Pancreas (tissue), 10 donors: ENCODE results near the gene SACM1L. TPM values are rescaled to one million over a fixed set of nuclear protein-coding genes. Genes with fewer than 3 reads are reported as not detected.
"Not testable (repeated sequence)": the region's sequence is repeated elsewhere in the genome, so short reads cannot be mapped to it uniquely, and the experiment has no call there.

ENCODE experiments used
- ATAC-seq, 4 donors: fragments of 200-7000 bp; cut with Tn5 transposase; one replicate each; pipeline versions ENCODE4 v1.8.0 to v1.9.1; 2020; ENCODE audit warnings: mild to moderate bottlenecking in 4 of 4, moderate library complexity in 4 of 4
- DNase-seq, 6 donors: peaks; one replicate each; pipeline ENCODE4 v3.0.0-alpha.2; 2020
- FAIRE-seq: peaks from 2 replicates; lab custom pipeline; 2012; peaks lifted over from hg19 to GRCh38; lab: Jason Lieb, UNC
- H3K27ac ChIP-seq, 4 donors: fragments of 200-600 bp; sonication (generic); 1 replicate in 3 of 4; 2 replicates in 1 of 4; pipeline versions ENCODE4 v1.5.0 to v1.8.0; 2020
- H3K27me3 ChIP-seq, 4 donors: fragments of 200-600 bp; one replicate each; pipeline ENCODE4 v1.8.0; 2021
- H3K36me3 ChIP-seq, 3 donors: fragments of 200-600 bp; sonication (generic) in 1 of 3; one replicate each; pipeline versions ENCODE4 v1.5.0 to v1.8.0; 2020 to 2021
- H3K4me1 ChIP-seq, 3 donors: fragments of 200-600 bp; one replicate each; pipeline ENCODE4 v1.8.0; 2021
- H3K4me3 ChIP-seq, 4 donors: fragments of 200-600 bp; sonication (generic) in 2 of 4; one replicate each; pipeline versions ENCODE4 v1.5.0 to v1.8.0; 2020 to 2021
- H3K9me3 ChIP-seq, 4 donors: fragments of 200-600 bp; one replicate each; pipeline ENCODE4 v1.8.0; 2021
- CTCF ChIP-seq, 4 donors: fragments of 200-600 bp; sonication (generic) in 3 of 4; IDR thresholded peaks; one replicate each; pipeline versions ENCODE4 v1.5.0 to v1.8.0; 2021; ENCODE audit warnings: antibody characterized with exemption in 4 of 4
- WGBS, 2 donors: extraction: QIAGEN DNeasy Blood & Tissue Kit; methylation state at CpG; one replicate each; pipeline ENCODE4 v1.1.7; 2013; 5-methylcytosine and 5-hydroxymethylcytosine counted together
- intact Hi-C, 3 donors: fragments of 100-400 bp; cut with DNase I; formaldehyde crosslinking; loops; one replicate each; pipeline versions ENCODE4 v1.11.1 to v1.14.2; 2022
- polyA plus RNA-seq, 2 donors: library from polyadenylated mRNA; stranded (reverse); fragments of 200-250 nt; gene quantifications; one replicate each; pipeline ENCODE4 v1.2.3, GENCODE V29; 2013
- total RNA-seq, 6 donors: library from RNA; stranded (reverse); fragmentation: NEBNext Ultra II Directional in 4 of 6; extraction: Animal tissue kit (Norgen Biotek cat#: 25700) in 4 of 6; gene quantifications; one replicate each; pipeline versions ENCODE4 v1.2.1 to v1.2.4, GENCODE V29; 2021 to 2023
- donor health status: healthy with polysubstance abuse.
- donor health status: DM: no; HTN: no; CAD: no; lungs with moderate emphysema.
- donor health status: DM: no; HTN: no; CAD: no.
- donor health status: control.
- donor health status: control.
- donor health status: Bipolar disorder and iron deficiency.
- donor health status: DM: yes; HTN: yes; CAD: no.
- donor health status: DM: no; HTN: no; CAD: no.
- donor health status: DM: no; HTN: no; CAD: no.
- donor health status: DM: yes; HTN: yes; CAD: no.

SACM1L gene
- total and polyA plus RNA-seq, 8 donors = 15.4 to 29.8 (median 18.7) TPM

DNA sequence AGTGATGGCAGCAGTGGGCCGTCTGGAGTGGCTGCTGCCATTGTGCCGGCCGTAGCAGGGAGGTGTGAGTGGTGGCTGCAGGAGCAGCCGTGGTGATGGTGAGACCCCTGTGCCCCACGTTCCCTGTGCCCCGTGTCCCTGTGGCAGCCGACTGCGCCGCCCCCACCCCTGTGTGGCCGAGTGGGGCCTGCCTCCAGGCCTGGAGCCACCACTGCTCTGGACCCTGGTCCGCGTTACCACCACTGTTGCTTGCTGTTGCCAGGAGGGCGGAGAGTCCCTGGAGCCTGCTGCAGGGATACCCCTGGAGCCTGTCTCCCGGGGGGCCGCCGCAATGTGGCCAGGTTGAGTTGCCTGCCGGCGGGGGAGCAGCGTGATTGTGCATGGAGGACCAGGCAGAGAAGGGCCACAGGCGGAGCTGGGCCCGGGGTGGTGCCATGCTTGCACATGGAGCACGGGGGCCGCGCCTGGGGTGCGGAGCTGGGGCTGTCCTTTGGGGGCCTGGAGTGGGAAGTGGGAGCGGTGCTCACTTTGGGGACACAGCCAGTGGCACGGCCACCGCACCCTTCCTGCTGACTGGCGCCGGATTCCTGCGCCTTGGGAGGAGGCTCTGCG, 57.1 kb downstream of the SACM1L start:
- no peaks in the 10 kb centered on the region for H3K27me3 ChIP-seq
- H3K36me3 ChIP-seq = peaks cover 0 to 17% (median 8%) of the 10 kb centered on the region in 3 donors
- no peaks in the 10 kb centered on the region for H3K9me3 ChIP-seq
- H3K4me3 ChIP-seq = no peak overlapping the region
- intact Hi-C loops = no loop called here
- FAIRE-seq (no peak), ATAC-seq (peak in 1 of 4 donors; percentile 15), DNase-seq (peak in 1 of 6 donors; percentile 68)
- WGBS, 2 donors = 95 to 97% methylated on average over 32 of the region's 32 CpGs
- H3K4me1 ChIP-seq = no peaks in the 10 kb centered on the region
- no peak for TF ChIP-seq CTCF (IDR thresholded peaks at IDR 0.05)
- H3K27ac ChIP-seq = no peak overlapping the region

DNA sequence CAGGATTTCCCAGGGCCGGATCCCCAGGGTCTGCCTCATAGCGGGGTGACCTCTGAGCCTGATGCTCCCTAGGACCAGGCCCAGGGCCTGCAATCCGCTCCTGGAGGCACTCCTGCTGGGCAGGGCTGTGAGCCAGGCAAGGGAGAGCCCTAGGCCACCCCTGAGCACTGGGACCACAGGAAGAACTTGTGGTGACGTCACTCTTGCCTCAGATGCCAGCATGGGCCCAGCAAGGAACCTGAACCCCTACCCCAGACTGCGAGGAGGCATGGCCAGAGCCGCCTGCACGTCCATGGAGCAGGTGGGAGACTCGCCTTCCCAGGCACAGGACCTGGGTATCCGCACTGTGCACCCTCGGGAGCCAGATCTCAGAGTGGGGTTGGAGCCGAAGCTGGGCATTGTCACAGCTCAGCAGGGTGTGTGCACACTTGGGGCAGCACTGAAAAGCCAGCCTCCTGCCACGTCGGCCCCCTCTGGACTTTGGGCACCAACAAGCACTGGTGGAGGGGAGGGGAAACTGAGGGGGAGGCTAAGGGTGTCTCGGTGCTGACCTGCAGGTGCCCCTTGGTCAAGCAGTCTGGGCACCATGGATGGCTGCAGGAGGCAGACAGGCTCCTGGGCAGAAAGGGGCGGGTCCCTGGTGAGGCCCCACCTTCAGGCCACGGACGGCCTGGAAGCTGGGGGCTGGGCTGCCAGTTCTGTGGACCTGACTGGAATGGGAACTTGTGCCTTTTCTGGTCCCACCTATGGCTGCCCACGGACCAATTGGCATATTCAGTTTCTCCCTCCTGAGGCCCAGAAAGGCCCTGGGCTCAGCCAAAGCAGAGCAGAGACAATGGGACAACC, 57.8 kb downstream of the SACM1L start:
- no peak overlapping the region for H3K4me3 ChIP-seq
- ATAC-seq = peak in 1 of 4 donors; percentile 32
- H3K36me3 ChIP-seq = peaks cover 0 to 17% (median 8%) of the 10 kb centered on the region in 3 donors
- no peaks in the 10 kb centered on the region for H3K9me3 ChIP-seq
- no peak overlapping the region for H3K27ac ChIP-seq
- peak in 1 of 6 donors; percentile 55 for DNase-seq
- intact Hi-C loops = no loop called here
- no peak for FAIRE-seq
- 92 to 97% methylated on average over 18 of the region's 18 CpGs for WGBS, 2 donors
- TF ChIP-seq CTCF (IDR thresholded peaks at IDR 0.05) = no peak
- H3K27me3 ChIP-seq = no peaks in the 10 kb centered on the region
- H3K4me1 ChIP-seq = no peaks in the 10 kb centered on the region

- Histone ChIP-seq H3K27ac (no peak overlapping the region), H3K4me1 (no peaks in the 10 kb centered on the region), H3K27me3 (no peaks in the 10 kb centered on the region), H3K4me3 (no peak overlapping the region), H3K9me3 (no peaks in the 10 kb centered on the region), H3K36me3 (peaks cover 0 to 17% (median 8%) of the 10 kb centered on the region in 3 donors)
- WGBS, 2 donors = 88 to 97% methylated on average over 8 of the region's 8 CpGs
- ATAC-seq (peak in 1 of 4 donors; percentile 9), DNase-seq (no peak), FAIRE-seq (no peak)
- no peak for TF ChIP-seq CTCF (IDR thresholded peaks at IDR 0.05)
- intact Hi-C loops = no loop called here
Measured at GRCh38 chr3:45748068-45748467, 58.9 kb downstream of the SACM1L start.

DNA sequence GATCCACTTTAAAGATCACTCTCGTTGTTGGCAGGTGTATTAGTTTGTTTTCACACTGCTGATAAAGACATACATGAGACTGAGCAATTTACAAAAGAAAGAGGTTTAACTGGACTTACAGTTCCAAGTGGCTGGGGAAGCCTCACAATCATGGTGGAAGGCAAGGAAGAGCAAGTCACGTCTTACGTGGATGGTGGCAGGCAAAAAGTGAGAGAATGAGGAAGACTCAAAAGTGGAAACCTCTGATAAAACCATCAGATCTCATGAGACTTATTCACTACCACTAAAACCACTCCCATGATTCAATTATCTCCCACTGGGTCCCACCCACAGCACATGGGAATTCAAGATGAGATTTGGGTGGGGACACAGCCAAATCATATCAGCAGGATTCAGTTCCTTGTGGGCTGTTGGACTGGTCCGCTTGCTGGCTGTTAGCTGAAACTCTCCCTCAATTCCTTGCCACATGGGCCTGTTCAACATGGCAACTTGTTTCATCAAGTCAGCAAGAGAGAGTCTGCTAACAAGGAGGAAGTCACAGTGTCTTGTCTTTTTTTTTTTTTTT, 59.9 kb downstream of the SACM1L start:
- FAIRE-seq, H3K27ac ChIP-seq, H3K36me3 ChIP-seq, ATAC-seq, intact Hi-C loops, H3K27me3 ChIP-seq, H3K9me3 ChIP-seq, DNase-seq, H3K4me3 ChIP-seq, H3K4me1 ChIP-seq: not testable (repeated sequence)
- WGBS, 2 donors = 73 to 76% methylated on average over 4 of the region's 4 CpGs

DNA sequence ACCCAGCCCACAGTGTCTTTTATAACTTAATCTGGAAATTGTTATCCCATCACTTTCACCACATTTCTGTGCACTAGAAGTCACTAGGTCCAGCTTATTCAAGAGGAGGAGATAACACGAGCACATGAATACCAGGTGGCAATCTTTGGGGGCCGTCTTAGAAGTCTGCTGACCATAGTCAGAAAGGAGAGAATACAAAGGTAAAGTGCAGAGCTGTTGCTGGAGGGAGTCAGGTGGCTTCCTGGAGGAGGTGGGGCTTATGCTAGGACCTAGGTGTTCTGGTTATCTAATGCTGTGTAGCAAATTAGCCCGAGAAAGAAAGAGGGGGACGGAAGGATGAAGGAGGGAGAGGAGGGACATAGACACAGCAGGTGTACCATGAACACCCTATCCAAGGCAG, 60.7 kb downstream of the SACM1L start:
- H3K9me3 ChIP-seq = no peaks in the 10 kb centered on the region
- ATAC-seq (no peak), DNase-seq (no peak), FAIRE-seq (no peak)
- H3K36me3 ChIP-seq = peaks cover 0 to 4% (median 0%) of the 10 kb centered on the region in 3 donors
- H3K27ac ChIP-seq = no peak overlapping the region
- TF ChIP-seq CTCF (IDR thresholded peaks at IDR 0.05) = no peak
- no peak overlapping the region for H3K4me3 ChIP-seq
- intact Hi-C loops = no loop called here
- no peaks in the 10 kb centered on the region for H3K27me3 ChIP-seq
- 52 to 62% methylated on average over 4 of the region's 4 CpGs for WGBS, 2 donors
- no peaks in the 10 kb centered on the region for H3K4me1 ChIP-seq
